ENCODE data around the gene PPP4R2.

The PPP4R2 gene

DNA sequence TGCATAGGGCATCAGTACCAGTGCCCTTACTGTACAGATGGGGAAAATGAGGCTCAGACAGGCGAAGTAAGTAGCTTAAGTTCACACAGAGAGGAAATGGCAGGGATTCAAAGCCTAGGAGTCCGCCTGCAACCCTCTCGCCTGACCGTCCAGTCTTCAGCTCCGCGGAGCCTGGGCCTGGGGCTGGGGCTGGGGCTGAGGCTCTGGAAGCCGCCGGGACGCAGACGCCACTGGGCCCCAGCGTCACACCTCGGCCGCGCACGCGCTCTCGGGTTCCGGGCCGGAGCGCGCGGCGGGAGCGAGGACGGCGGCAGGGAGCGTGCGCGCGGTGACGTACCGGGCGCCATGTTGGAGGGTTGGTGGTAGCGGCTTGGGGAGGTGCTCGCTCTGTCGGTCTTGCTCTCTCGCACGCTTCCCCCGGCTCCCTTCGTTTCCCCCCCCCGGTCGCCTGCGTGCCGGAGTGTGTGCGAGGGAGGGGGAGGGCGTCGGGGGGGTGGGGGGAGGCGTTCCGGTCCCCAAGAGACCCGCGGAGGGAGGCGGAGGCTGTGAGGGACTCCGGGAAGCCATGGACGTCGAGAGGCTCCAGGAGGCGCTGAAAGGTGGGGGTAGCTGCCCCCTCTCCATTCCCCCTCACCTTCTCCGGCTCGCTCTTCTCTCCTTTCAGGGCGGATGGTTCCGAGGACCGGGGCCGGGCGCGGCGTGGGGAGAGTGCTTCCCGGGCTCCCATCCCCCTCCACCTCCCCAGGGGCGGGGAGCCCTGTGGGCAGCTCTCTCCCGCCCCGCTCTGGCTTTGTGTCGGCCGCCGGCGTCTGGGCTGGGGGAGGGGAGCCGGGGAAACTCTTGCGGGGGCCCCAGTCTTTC is at the start of gene PPP4R2:
Gene PPP4R2 (plus strand): TSS at position 339 of the 861 bp plus-strand sequence. CDS start 227 bp downstream, at position 566.
- peak; percentile 57 for DNase-seq

GRCh38 chr3:72947715-72948490 is 48.7 kb upstream of the PPP4R2 start:
- no peak for DNase-seq

- no peak for DNase-seq
Measured at GRCh38 chr3:72949016-72949415, 47.6 kb upstream of the PPP4R2 start.

DNA sequence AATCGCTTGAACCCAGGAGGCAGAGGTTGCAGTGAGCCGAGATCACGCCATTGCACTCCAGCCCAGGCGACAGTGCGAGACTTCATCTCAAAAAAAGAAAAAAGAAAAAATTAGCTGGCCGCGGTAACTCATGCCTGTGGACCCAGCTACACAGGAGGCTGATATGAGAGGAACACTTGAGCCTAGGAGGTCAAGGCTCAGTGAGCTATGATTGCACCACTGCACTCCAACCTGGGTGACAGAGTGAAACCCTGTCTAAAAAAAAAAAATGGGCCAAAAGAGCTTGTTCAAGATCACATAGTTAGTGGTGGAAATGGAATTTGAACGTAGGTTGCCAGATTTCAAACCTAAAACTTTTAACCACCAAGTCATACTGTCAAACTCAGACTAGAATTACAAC is 46.2 kb upstream of the PPP4R2 start:
- no peak for DNase-seq

DNA sequence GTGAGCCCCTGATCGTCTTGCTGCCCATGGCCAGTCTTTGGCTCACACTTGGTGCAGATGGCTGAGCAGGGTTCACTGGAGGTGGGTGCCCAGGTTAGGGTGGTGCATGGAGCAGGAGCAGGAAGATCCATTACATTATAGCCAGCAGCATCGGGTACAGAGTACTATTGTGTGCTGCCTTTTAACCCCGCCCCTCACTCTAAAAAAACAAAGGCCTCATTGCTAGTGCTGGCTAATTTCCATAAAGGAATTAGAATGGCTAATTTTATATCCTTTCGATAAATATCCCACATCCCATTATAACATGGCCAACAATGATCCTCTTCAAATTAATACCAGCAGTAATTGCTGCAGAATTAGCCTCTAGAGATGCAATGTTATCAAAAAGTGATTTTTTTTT is 45.8 kb upstream of the PPP4R2 start:
- DNase-seq = no peak

- DNase-seq = no peak
Measured at GRCh38 chr3:72951259-72951722, 45.3 kb upstream of the PPP4R2 start.

DNA sequence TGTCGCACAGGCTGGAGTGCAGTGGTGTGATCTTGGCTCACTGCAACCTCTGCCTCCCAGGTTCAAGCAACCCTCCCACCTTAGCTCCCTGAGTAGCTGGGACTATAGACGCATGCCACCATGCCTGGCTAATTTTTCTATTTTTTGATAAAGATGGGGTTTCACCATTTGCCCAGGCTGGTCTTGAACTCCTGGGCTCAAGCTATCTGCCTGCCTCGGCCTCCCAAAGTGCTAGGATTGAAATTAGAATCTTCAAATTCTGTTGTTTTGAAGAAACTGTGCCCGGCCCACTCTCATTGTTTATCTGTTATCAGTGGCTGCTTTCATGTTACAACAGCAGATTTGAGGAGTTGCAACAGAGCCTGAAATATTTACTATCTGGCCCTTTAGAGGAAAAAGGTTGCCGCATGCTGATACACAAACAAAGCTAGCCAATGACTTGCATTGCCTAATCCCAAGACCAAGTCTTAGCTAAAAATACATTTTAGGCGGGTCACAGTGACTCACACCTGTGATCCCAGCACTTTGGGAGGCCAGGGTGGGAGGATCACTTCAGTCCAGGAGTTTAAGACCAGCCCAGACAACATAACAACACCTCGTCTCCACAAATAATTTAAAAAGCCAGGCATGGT is 43.2 kb upstream of the PPP4R2 start:
- DNase-seq = no peak

- no peak for DNase-seq
Measured at GRCh38 chr3:72957297-72957696, 39.3 kb upstream of the PPP4R2 start.

- DNase-seq = no peak
Measured at GRCh38 chr3:72959336-72959735, 37.3 kb upstream of the PPP4R2 start.

DNA sequence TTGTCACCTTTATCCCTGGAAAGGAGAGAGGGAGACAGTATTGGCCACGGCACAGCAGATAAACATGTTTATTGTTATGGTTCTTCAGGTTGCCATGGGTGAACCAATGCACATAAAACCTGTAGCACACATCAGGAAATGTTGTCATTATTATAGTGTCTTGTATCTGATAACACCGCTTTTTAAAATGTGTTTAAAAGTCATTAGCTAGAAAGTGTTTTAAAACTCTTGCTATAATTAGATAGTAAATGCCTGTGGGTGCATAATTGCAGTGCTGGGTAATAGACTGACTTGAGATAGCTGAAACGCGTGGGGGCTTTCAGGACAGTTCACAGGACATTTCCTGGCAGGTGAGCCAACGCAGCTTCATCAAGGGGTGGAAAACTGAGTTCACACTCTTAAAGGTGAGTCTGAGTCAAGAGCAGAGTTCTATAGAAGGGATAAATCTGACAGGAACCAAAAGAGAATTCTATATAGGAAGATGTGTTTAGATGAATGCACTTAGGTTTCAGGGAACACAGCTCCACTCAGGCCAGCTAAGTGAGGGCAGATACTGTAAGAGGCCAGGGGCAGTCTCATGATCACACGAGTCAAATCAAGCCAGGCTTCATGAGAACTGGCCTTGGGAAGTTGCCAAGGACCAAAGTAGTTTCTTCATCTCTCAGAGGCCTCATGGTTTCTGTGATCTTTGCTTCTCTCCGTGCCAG is 35.6 kb upstream of the PPP4R2 start:
- DNase-seq = no peak

DNA sequence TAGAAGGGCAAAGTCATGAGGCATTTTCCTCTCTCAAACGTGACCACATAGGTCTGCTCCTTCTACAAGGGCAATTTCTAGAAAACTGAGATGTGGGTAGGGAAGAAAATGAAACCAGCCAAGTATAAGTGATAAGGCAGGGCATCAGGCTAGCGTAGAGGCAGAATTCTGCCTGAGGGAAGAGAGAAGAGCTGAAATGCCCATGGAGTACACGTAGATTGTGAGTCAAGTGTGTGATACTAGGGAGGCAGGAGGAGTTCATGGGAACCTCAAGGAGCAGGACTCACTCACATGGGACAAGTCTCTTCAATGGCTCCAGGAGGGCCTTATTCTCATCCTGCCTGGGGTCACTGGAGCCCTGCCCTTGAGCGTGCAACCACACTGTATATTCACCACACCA is 34.9 kb upstream of the PPP4R2 start:
- no peak for DNase-seq

DNA sequence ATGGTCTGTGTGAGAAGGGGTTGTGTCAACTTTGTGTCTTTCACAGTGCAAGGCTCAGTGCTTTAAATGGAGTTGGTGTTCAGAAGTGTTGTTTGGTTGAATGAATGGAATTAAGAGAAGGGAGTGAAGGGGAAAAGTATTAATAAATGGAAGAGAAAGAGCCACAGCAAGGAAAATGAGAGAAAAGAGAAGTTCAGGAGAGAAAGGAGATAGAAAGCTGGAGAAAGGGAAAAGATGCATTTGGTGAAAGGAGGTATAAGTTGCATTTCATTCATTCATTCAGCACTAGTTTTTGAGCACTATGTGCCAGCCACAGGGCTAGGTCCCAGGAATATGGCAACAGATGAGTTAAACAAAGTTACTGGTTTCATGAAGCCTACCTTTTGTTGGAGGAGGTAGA is 34.3 kb upstream of the PPP4R2 start:
- DNase-seq = no peak

GRCh38 chr3:72964633-72965032 is 32.0 kb upstream of the PPP4R2 start:
- DNase-seq = no peak

DNA sequence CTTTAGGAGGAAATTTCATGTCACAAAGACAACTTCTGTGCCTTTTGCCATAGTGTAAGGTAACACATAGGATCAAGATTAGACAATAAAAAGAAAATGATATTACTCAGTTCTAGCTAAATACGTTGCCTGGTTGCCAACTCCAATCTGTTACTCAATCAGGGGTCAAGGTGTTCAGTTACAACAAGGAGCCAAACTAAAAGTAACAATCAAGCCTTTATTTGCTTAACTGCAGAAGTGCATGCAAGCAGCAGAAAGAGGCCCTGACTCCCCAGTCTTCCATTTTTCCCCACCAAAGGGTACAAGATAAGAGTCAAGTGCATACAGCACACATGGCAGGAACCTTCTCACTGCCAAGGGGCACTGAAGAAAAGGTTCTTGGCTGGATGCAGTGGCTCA is 28.3 kb upstream of the PPP4R2 start:
- DNase-seq = no peak

DNA sequence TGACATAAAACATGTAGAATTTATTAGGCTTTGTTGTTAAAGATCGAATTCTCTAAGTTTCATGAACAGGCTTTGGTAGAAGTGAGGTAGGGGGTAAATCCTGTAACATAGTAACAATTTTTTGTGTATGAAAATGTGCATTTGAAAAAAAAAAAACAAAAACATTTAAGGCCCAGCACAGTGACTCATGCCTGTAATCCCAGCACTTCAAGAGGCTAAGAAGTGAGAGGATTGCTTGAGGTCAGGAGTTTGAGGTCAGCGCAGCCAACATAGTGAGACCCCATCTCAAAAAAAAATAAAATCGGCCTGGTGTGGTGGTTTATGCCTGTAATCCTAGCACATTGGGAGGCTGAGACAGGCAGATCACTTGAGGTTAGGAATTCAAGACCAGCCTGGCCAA is 26.8 kb upstream of the PPP4R2 start:
- no peak for DNase-seq

DNA sequence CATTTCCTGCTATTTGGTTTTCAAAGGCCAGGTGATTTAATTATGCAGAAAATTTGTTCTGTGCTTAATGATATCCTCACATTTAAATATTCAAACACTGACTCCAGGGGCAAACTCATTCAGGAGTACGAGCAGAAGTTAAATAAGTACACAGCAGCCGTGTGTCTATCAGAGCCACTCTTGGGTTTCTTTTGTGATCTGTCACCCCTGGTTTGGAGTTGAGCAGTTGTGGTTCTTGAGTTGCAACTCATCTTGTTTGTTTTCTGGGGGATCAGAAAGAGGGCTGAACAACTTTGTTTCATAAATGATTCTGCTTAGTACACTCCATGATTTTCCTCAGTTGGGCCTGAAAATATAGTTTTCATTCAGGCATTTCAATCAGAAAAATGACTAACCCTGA is 25.7 kb upstream of the PPP4R2 start:
- DNase-seq = no peak

- no peak for DNase-seq
Measured at GRCh38 chr3:72972706-72973030, 23.9 kb upstream of the PPP4R2 start.

DNA sequence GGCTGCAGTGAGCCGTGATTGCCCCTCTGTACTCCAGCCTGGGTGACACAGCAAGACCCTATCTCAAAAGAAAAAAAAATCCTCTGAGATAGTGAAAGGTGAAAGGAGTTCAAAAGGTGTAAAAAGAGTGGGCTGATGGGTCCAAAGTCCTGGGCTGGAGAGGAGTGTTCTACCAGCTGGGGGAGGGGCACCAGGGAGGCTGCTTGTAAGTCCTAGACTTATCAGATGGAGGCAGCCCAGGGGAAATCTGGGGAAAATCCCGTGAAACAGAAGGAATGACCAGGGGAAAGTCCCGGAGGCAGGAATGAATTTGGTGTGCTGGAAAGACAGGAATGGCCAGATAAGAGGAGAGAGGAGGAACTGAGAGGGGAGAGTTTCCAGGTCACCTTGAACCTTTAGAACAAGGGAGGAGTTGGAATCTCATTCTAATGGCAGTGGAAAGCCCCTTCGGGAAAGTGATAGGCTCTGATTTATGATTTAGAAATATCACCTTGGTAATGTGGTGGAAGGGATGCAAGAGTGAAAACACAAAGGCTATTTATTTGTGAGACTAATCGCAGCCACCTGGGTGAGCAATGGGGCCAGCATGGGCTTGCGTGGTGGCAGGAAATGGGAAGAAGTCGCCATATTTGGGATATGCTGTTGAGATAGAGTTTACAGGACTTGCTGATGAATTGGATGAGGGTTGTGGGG is 23.4 kb upstream of the PPP4R2 start:
- no peak for DNase-seq

- DNase-seq = no peak
Measured at GRCh38 chr3:72973786-72974185, 22.8 kb upstream of the PPP4R2 start.

DNA sequence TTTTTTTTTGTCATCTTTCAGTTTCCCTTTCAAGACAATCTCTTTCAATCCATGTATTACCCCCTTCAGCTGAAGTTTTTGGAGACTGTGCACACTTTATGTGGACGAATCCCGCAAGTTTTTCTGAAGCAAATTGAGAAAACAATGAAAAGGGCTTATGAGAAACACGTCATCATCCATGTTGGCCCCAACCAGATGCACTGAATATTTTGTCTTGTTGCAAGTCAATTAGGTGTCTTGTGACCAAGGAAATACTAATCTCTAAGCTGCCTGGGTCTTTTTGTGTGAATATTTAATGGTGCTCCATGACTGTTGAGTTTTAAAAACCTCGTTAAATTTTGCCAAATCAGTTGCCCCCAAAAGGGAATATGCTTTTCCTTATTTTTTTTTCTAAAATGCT is 21.7 kb upstream of the PPP4R2 start:
- no peak for DNase-seq

- no peak for DNase-seq
Measured at GRCh38 chr3:72976281-72976741, 20.3 kb upstream of the PPP4R2 start.

DNA sequence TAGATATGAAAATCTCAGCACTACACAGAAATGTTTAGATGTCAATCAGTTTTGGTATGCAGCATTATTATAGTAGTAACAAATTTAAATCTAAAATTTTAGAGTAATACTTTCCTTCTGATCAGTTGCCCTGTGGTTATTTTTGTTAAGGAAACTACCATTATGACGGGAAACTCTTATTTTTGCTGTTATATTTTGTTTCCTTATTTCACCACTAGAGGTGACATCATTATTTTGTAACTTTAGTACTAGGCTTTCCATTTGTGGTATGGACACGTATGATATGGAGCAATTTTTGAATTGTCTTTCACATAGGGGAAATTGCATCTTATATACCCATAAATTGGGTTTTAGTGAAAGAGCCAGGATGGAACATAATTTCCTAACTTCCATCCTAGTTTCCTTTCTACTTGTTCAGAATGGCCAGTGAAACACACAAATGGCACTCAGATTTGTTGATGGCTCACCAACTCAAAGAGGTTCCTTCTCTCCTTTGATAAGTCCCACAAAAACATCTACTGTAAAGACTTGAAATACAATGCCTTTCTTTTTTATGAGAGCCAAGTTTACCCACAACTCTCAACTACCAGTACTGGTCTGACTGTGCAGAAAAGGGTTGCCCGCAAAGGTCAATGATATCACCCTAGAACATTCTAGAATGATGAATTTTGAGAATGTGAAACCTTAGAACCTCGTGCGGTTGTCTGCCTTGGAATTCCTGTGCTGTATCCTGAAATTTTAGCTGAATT is 19.4 kb upstream of the PPP4R2 start:
- peak; percentile 76 for DNase-seq

Data from GF-D8 (cell line).